Keratinocyte (primary cell): ENCODE measurements around the gene LOXHD1. TPM values are rescaled to one million over a fixed set of nuclear protein-coding genes. Genes with fewer than 3 reads are reported as not detected.

Experiments used
- DNase-seq: peaks from one replicate; pipeline ENCODE4 v3.0.0-alpha.2; 2011; ENCODE audit warnings: low read depth, missing footprints, low spot score
- FAIRE-seq: peaks from 2 replicates; lab custom pipeline; 2011; peaks lifted over from hg19 to GRCh38; lab: Jason Lieb, UNC
- H2AFZ ChIP-seq: 2 replicates; pipeline ENCODE4 v1.6.0; 2012; ENCODE audit warnings: low read length, control low read depth, inconsistent platforms; ENCODE audit not compliant: control insufficient read depth
- H3K27ac ChIP-seq: 2 replicates; pipeline ENCODE4 v1.5.1; 2011; ENCODE audit warnings: low read length; ENCODE audit not compliant: control insufficient read depth, insufficient read depth
- H3K27me3 ChIP-seq: 3 replicates; pipeline ENCODE4 v1.6.0; 2011; ENCODE audit warnings: low read length; ENCODE audit not compliant: control insufficient read depth, insufficient read depth; ENCODE audit errors: extremely low read depth
- H3K36me3 ChIP-seq, 2 experiments: 2 replicates in 1 of 2; 3 replicates in 1 of 2; pipeline ENCODE4 v1.5.1; 2011; ENCODE audit warnings: low read length in 2 of 2, mild to moderate bottlenecking in 1 of 2; ENCODE audit not compliant: control insufficient read depth in 2 of 2, insufficient read depth in 2 of 2; ENCODE audit errors: extremely low read depth in 1 of 2
- H3K4me1 ChIP-seq: 3 replicates; pipeline ENCODE4 v1.5.1; 2011; ENCODE audit warnings: low read length; ENCODE audit not compliant: control insufficient read depth, insufficient read depth; ENCODE audit errors: extremely low read depth
- H3K4me2 ChIP-seq: 3 replicates; pipeline ENCODE4 v1.6.0; 2011; ENCODE audit warnings: low read depth, low read length; ENCODE audit not compliant: control insufficient read depth, insufficient read depth; ENCODE audit errors: extremely low read depth
- H3K4me3 ChIP-seq, 3 experiments: fragments of 200-600 bp in 1 of 3; sonication (generic) in 1 of 3; 2 replicates in 2 of 3; 3 replicates in 1 of 3; pipeline ENCODE4 v1.5.1; 2011 to 2016; ENCODE audit warnings: low read length in 3 of 3, mild to moderate bottlenecking in 3 of 3, control low read depth in 2 of 3, inconsistent platforms in 1 of 3, low read depth in 1 of 3, mixed read lengths in 1 of 3, mixed run types in 1 of 3, moderate library complexity in 1 of 3; ENCODE audit not compliant: control insufficient read depth in 2 of 3, insufficient read depth in 2 of 3; ENCODE audit errors: extremely low read depth in 1 of 3
- H3K79me2 ChIP-seq: 2 replicates; pipeline ENCODE4 v1.6.0; 2012; ENCODE audit warnings: low read length; ENCODE audit not compliant: control insufficient read depth, insufficient read depth
- H3K9ac ChIP-seq: 3 replicates; pipeline ENCODE4 v1.6.0; 2011; ENCODE audit warnings: low read length; ENCODE audit not compliant: control insufficient read depth, insufficient read depth; ENCODE audit errors: extremely low read depth
- H3K9me1 ChIP-seq: 3 replicates; pipeline ENCODE4 v1.6.0; 2011; ENCODE audit warnings: low read length; ENCODE audit not compliant: control insufficient read depth, insufficient read depth; ENCODE audit errors: extremely low read depth
- H3K9me3 ChIP-seq: 2 replicates; pipeline ENCODE4 v1.5.1; 2012; ENCODE audit warnings: low read depth, low read length; ENCODE audit not compliant: control insufficient read depth
- H4K20me1 ChIP-seq: 3 replicates; pipeline ENCODE4 v1.6.0; 2011; ENCODE audit warnings: low read length; ENCODE audit not compliant: control insufficient read depth, insufficient read depth; ENCODE audit errors: extremely low read depth
- CTCF ChIP-seq, 3 experiments: IDR thresholded peaks in 1 of 3; conservative IDR thresholded peaks in 1 of 3; optimal IDR thresholded peaks in 1 of 3; 2 replicates in 2 of 3; 3 replicates in 1 of 3; pipeline versions ENCODE3 to v1.5.1; 2011; ENCODE audit warnings: low read length in 3 of 3, mild to moderate bottlenecking in 3 of 3, moderate library complexity in 2 of 3, control low read depth in 1 of 3, inconsistent platforms in 1 of 3; ENCODE audit not compliant: insufficient read depth in 2 of 3; ENCODE audit errors: extremely low read depth in 1 of 3
- EZH2 ChIP-seq: IDR thresholded peaks from one replicate; pipeline ENCODE4 v1.6.1; 2012; ENCODE audit warnings: inconsistent platforms, mild to moderate bottlenecking, low read length, moderate library complexity
- dilution Hi-C: fragments of 300-500 bp; cut with MboI; formaldehyde crosslinking; loops from one replicate; pipeline ENCODE4 v1.7.0; 2020; ENCODE audit warnings: low sequenced_read_pairs; ENCODE audit not compliant: extremely low pct_ligation_motif_present
- polyA plus RNA-seq, 5 experiments: library from polyadenylated mRNA; depleted of rRNA in 3 of 5; stranded (reverse) in 3 of 5; stranded (forward) in 1 of 5; unstranded in 1 of 5; fragments of >200 nt; gene quantifications; 1 replicate in 1 of 5; 2 replicates in 3 of 5; 3 replicates in 1 of 5; pipeline versions ENCODE4 v1.2.1 to v1.2.3, GENCODE V29; 2011 to 2012; ENCODE audit warnings: missing spikeins in 2 of 5, low read depth in 1 of 5, low replicate concordance in 1 of 5

LOXHD1 gene
- polyA plus RNA-seq, 1 donor (not counting 4 experiments of a cell fraction or from before 2014, with no cell fraction given), result not detected

- no peaks in the 10 kb centered on the region for H3K9me1 ChIP-seq
- H3K36me3 ChIP-seq, result no peaks in the 10 kb centered on the region
- TF ChIP-seq CTCF (optimal IDR thresholded peaks at IDR 0.05 in 1 of 3, IDR thresholded peaks at IDR 0.05 in 1 of 3, conservative IDR thresholded peaks at IDR 0.05 in 1 of 3; ENCODE audit: extremely low read depth in 1 of 3, insufficient read depth in 2 of 3, low read length in 3 of 3), result no peak
- no peak for TF ChIP-seq EZH2
- no peak overlapping the region for H3K27ac ChIP-seq
- no peak overlapping the region for H3K9ac ChIP-seq
- H3K79me2 ChIP-seq, result no peaks in the 10 kb centered on the region
- H3K4me3 ChIP-seq, result no peak overlapping the region
- dilution Hi-C loops, result no loop called here
- FAIRE-seq (no peak), DNase-seq (no peak)
- no peaks in the 10 kb centered on the region for H4K20me1 ChIP-seq
- H3K4me2 ChIP-seq, result no peak overlapping the region
- H3K27me3 ChIP-seq, result no peaks in the 10 kb centered on the region
- no peak overlapping the region for H2AFZ ChIP-seq
- no peaks in the 10 kb centered on the region for H3K4me1 ChIP-seq
- H3K9me3 ChIP-seq, result no peaks in the 10 kb centered on the region
Measured at GRCh38 chr18:46700066-46700824, 43.2 kb upstream of the LOXHD1 start.

GRCh38 chr18:46696702-46697101 lies 39.7 kb upstream of the LOXHD1 start:
- dilution Hi-C loops, result no loop called here
- TF ChIP-seq EZH2, result no peak
- no peak for TF ChIP-seq CTCF (optimal IDR thresholded peaks at IDR 0.05 in 1 of 3, IDR thresholded peaks at IDR 0.05 in 1 of 3, conservative IDR thresholded peaks at IDR 0.05 in 1 of 3; ENCODE audit: extremely low read depth in 1 of 3, insufficient read depth in 2 of 3, low read length in 3 of 3)
- no peak overlapping the region for H3K9ac ChIP-seq
- H3K27ac ChIP-seq, result no peak overlapping the region
- H3K36me3 ChIP-seq, result no peaks in the 10 kb centered on the region
- H2AFZ ChIP-seq, result no peak overlapping the region
- no peaks in the 10 kb centered on the region for H3K9me1 ChIP-seq
- no peaks in the 10 kb centered on the region for H3K9me3 ChIP-seq
- FAIRE-seq (no peak), DNase-seq (no peak)
- no peaks in the 10 kb centered on the region for H3K79me2 ChIP-seq
- no peaks in the 10 kb centered on the region for H3K4me1 ChIP-seq
- no peaks in the 10 kb centered on the region for H4K20me1 ChIP-seq
- H3K4me2 ChIP-seq, result no peak overlapping the region
- H3K4me3 ChIP-seq, result no peak overlapping the region
- H3K27me3 ChIP-seq, result no peaks in the 10 kb centered on the region
